ENCODE results near the gene COX8C.

DNA sequence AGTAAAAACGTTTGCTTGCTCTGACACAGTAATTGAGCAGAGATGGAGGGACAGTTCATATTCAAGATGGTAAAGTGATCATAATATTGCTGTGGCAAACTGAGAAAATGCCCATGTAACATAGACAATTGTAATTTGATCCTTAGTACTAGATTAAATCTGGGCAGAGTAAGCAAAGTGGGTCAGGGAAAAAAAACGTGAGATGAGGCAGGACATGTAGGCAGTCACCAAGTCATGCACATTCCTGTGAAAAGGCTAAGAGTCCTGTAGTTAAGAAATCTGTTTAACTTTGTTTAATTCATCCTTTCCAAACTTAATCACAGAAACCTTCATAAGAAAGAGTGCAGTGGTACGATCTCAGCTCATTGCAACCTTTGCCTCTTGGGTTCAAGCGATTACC, 30.3 kb upstream of the COX8C start:
- TF ChIP-seq, protein P1, sequence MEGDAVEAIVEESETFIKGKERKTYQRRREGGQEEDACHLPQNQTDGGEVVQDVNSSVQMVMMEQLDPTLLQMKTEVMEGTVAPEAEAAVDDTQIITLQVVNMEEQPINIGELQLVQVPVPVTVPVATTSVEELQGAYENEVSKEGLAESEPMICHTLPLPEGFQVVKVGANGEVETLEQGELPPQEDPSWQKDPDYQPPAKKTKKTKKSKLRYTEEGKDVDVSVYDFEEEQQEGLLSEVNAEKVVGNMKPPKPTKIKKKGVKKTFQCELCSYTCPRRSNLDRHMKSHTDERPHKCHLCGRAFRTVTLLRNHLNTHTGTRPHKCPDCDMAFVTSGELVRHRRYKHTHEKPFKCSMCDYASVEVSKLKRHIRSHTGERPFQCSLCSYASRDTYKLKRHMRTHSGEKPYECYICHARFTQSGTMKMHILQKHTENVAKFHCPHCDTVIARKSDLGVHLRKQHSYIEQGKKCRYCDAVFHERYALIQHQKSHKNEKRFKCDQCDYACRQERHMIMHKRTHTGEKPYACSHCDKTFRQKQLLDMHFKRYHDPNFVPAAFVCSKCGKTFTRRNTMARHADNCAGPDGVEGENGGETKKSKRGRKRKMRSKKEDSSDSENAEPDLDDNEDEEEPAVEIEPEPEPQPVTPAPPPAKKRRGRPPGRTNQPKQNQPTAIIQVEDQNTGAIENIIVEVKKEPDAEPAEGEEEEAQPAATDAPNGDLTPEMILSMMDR (IDR thresholded peaks at IDR 0.05): no peak
- TF ChIP-seq, protein P2, sequence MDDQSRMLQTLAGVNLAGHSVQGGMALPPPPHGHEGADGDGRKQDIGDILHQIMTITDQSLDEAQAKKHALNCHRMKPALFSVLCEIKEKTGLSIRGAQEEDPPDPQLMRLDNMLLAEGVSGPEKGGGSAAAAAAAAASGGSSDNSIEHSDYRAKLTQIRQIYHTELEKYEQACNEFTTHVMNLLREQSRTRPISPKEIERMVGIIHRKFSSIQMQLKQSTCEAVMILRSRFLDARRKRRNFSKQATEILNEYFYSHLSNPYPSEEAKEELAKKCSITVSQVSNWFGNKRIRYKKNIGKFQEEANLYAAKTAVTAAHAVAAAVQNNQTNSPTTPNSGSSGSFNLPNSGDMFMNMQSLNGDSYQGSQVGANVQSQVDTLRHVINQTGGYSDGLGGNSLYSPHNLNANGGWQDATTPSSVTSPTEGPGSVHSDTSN (IDR thresholded peaks at IDR 0.05): no peak
- TF ChIP-seq POLR2AphosphoS5 (IDR thresholded peaks at IDR 0.05; ENCODE audit: low read depth, low read length): no peak
- TF ChIP-seq JUND (IDR thresholded peaks at IDR 0.05): no peak
- no peak for TF ChIP-seq RFX5 (IDR thresholded peaks at IDR 0.05; ENCODE audit: low read length)
